ENCODE results near the gene PER3. TPM values are rescaled to one million over a fixed set of nuclear protein-coding genes. Genes with fewer than 3 reads are reported as not detected.

The PER3 gene
- total and polyA plus RNA-seq, 2 of the 4 experiments (the other 2 are of a cell fraction) = 3.4 to 4.2 TPM

DNA sequence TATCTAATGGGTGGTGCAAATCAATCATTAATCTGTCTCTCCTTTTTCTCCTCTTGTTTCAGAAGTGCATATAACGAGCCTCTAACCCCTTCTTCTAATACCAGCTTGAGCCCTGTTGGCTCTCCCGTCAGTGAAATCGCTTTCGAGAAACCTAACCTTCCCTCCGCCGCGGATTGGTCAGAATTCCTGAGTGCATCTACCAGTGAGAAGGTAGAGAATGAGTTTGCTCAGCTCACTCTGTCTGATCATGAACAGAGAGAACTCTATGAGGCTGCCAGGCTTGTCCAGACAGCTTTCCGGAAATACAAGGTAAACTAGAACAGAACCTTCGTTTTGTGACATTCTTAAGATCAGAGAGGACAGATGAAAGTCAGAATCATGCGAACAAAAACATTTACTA lies 38.3 kb upstream of the PER3 start:
- CTCF ChIA-PET = interaction anchor here (1.4 kb wide), 1 partner anchor 78 kb away, joined by 3 read pairs; no protein-coding TSS in a partner anchor

More for the DNA sequence above, 38.3 kb upstream of the PER3 start:
- dilution Hi-C loops (cut with HindIII; ENCODE audit: low sequenced_read_pairs, unreplicated experiment) = no loop called here
- Histone ChIP-seq H3K27me3 (ENCODE audit: control insufficient read depth, insufficient read depth, low read length) (peaks cover 12% of the 10 kb centered on the region), H2AFZ (replicated peaks; ENCODE audit: low read length, poor library complexity) (no peak overlapping the region), H3K79me1 (ENCODE audit: low read depth in 1 of 2, low read length in 2 of 2) (no peaks in the 10 kb centered on the region), H3K4me3 (ENCODE audit: insufficient read depth, low read depth, low read length) (no peak overlapping the region), H3K9ac (ENCODE audit: low read depth, low read length) (no peak overlapping the region), H3K27ac (ENCODE audit: insufficient read depth, low read length) (no peak overlapping the region), H3K14ac (replicated peaks; ENCODE audit: low read depth, low read length) (no peak overlapping the region), H2AK5ac (ENCODE audit: low read depth, low read length) (no peak overlapping the region), H4K8ac (ENCODE audit: low read depth in 2 of 2, low read length in 2 of 2) (no peak overlapping the region), H2BK20ac (ENCODE audit: low read depth, low read length) (no peak overlapping the region), H2BK120ac (ENCODE audit: low read depth, low read length) (no peak overlapping the region), H4K5ac (ENCODE audit: low read depth, low read length) (no peak overlapping the region), H3K4me2 (ENCODE audit: low read depth, low read length) (no peak overlapping the region), H4K91ac (ENCODE audit: insufficient read depth, low read depth, low read length) (no peak overlapping the region), H3K56ac (ENCODE audit: extremely low read depth, insufficient read depth, low read length) (no peak overlapping the region), H3K4me1 (ENCODE audit: control insufficient read depth, insufficient read depth, low read length) (no peaks in the 10 kb centered on the region), H2BK15ac (ENCODE audit: low read depth, low read length) (no peak overlapping the region), H2AK9ac (replicated peaks; ENCODE audit: low read depth, low read length, poor library complexity) (no peak overlapping the region), H3K9me3 (ENCODE audit: control insufficient read depth, insufficient read depth, low read length) (no peaks in the 10 kb centered on the region), H4K20me1 (ENCODE audit: insufficient read depth, low read length) (no peaks in the 10 kb centered on the region), H3K36me3 (ENCODE audit: control insufficient read depth, insufficient read depth, low read length) (no peaks in the 10 kb centered on the region), H3K4ac (ENCODE audit: low read depth, low read length) (no peak overlapping the region), H3K18ac (ENCODE audit: low read depth, low read length) (no peak overlapping the region), H2BK5ac (ENCODE audit: low read depth, low read length, poor library complexity, severe bottlenecking) (no peak overlapping the region), H3K23ac (ENCODE audit: low read depth, low read length) (no peak overlapping the region), H3K9me1 (ENCODE audit: insufficient read depth, low read length) (no peaks in the 10 kb centered on the region)
- no TSS peak for BruUV-seq (replicated peaks)
- 95% methylated on average over 3 of the region's 10 CpGs; no CpG with 5 or more reads in 1 of the 2 experiments for WGBS, 2 experiments (ENCODE audit: extremely low coverage in 2 of 2, insufficient read length in 1 of 2)
- DNase-seq (no peak), ATAC-seq (ENCODE audit: low read depth) (no peak)
- POLR2A ChIA-PET (ENCODE audit: unreplicated experiment) = no interaction called here
- in situ Hi-C loops (cut with MboI; ENCODE audit: low sequenced_read_pairs) = no loop called here
- intact Hi-C loops (cut with micrococcal nuclease) = no loop called here
- no peak for TF ChIP-seq FOS (IDR thresholded peaks at IDR 0.05; ENCODE audit: low read depth, low read length)
- TF ChIP-seq RAD21 (IDR thresholded peaks at IDR 0.05; ENCODE audit: low read length) = no peak
- TF ChIP-seq CEBPB (IDR thresholded peaks at IDR 0.05; ENCODE audit: low read depth, low read length) = no peak
- TF ChIP-seq POLR2A (IDR thresholded peaks at IDR 0.05; ENCODE audit: low read depth, low read length) = no peak
- no peak for TF ChIP-seq CHD1 (IDR thresholded peaks at IDR 0.05; ENCODE audit: low read depth, low read length)
- no peak for TF ChIP-seq MAZ (IDR thresholded peaks at IDR 0.05; ENCODE audit: borderline replicate concordance, low read depth, low read length)
- TF ChIP-seq, protein P1, sequence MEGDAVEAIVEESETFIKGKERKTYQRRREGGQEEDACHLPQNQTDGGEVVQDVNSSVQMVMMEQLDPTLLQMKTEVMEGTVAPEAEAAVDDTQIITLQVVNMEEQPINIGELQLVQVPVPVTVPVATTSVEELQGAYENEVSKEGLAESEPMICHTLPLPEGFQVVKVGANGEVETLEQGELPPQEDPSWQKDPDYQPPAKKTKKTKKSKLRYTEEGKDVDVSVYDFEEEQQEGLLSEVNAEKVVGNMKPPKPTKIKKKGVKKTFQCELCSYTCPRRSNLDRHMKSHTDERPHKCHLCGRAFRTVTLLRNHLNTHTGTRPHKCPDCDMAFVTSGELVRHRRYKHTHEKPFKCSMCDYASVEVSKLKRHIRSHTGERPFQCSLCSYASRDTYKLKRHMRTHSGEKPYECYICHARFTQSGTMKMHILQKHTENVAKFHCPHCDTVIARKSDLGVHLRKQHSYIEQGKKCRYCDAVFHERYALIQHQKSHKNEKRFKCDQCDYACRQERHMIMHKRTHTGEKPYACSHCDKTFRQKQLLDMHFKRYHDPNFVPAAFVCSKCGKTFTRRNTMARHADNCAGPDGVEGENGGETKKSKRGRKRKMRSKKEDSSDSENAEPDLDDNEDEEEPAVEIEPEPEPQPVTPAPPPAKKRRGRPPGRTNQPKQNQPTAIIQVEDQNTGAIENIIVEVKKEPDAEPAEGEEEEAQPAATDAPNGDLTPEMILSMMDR (conservative IDR thresholded peaks at IDR 0.05; ENCODE audit: low read depth, low read length) = no peak
- no peak for TF ChIP-seq MAFK (IDR thresholded peaks at IDR 0.05; ENCODE audit: low read depth, low read length)
- no peak for TF ChIP-seq BHLHE40 (IDR thresholded peaks at IDR 0.05; ENCODE audit: low read depth, low read length)
- TF ChIP-seq RCOR1 (IDR thresholded peaks at IDR 0.05; ENCODE audit: insufficient replicate concordance, low read length) = no peak
- TF ChIP-seq, protein P2, sequence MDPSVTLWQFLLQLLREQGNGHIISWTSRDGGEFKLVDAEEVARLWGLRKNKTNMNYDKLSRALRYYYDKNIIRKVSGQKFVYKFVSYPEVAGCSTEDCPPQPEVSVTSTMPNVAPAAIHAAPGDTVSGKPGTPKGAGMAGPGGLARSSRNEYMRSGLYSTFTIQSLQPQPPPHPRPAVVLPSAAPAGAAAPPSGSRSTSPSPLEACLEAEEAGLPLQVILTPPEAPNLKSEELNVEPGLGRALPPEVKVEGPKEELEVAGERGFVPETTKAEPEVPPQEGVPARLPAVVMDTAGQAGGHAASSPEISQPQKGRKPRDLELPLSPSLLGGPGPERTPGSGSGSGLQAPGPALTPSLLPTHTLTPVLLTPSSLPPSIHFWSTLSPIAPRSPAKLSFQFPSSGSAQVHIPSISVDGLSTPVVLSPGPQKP (IDR thresholded peaks at IDR 0.05; ENCODE audit: borderline replicate concordance, low read depth, low read length) = no peak
- TF ChIP-seq, protein P3, sequence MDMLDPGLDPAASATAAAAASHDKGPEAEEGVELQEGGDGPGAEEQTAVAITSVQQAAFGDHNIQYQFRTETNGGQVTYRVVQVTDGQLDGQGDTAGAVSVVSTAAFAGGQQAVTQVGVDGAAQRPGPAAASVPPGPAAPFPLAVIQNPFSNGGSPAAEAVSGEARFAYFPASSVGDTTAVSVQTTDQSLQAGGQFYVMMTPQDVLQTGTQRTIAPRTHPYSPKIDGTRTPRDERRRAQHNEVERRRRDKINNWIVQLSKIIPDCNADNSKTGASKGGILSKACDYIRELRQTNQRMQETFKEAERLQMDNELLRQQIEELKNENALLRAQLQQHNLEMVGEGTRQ (IDR thresholded peaks at IDR 0.05; ENCODE audit: low read depth, low read length) = no peak
- TF ChIP-seq NFE2L2 (IDR thresholded peaks at IDR 0.05; ENCODE audit: low read depth, low read length) = no peak
